Activated CD8-positive, alpha-beta T cell treated with anti-CD3 and anti-CD28 coated beads for 36 hours (primary cell): ENCODE data around the gene GYG1. TPM values are rescaled to one million over a fixed set of nuclear protein-coding genes. Genes with fewer than 3 reads are reported as not detected.
A peak's percentile ranks its signal among the peaks of the same experiment; 100 is the strongest.

ENCODE experiments used
- ATAC-seq: fragments of 200-7000 bp; cut with Tn5 transposase; one replicate; pipeline ENCODE4 v1.10.0; 2021; ENCODE audit warnings: mild to moderate bottlenecking, moderate library complexity
- CTCF ChIA-PET: fragments of 350-600 bp; sonication (Branson Sonifier 250); formaldehyde crosslinking; loops from one replicate; lab custom pipeline; 2021; ENCODE audit warnings: antibody characterized with exemption; lab: Charles Lee
- POLR2A ChIA-PET: fragments of 350-600 bp; sonication (Branson Sonifier 250); formaldehyde crosslinking; loops from one replicate; lab custom pipeline; 2021; ENCODE audit warnings: antibody characterized with exemption; lab: Charles Lee
- DNase-seq: peaks from one replicate; pipeline ENCODE4 v3.0.0-alpha.2; 2020
- H3K27ac Mint-ChIP-seq: one replicate; pipeline ENCODE4 v1.8.0; 2021; ENCODE audit warnings: mild to moderate bottlenecking, mixed read lengths
- H3K27me3 Mint-ChIP-seq: one replicate; pipeline ENCODE4 v1.8.0; 2021; ENCODE audit warnings: mixed read lengths
- H3K36me3 Mint-ChIP-seq: one replicate; pipeline ENCODE4 v1.8.0; 2021; ENCODE audit warnings: low read depth, mixed read lengths
- H3K4me1 Mint-ChIP-seq: one replicate; pipeline ENCODE4 v1.8.0; 2021; ENCODE audit warnings: low read depth, mixed read lengths
- H3K4me3 Mint-ChIP-seq: one replicate; pipeline ENCODE4 v1.8.0; 2021; ENCODE audit warnings: mild to moderate bottlenecking, moderate library complexity, mixed read lengths
- H3K9me3 Mint-ChIP-seq: one replicate; pipeline ENCODE4 v1.8.0; 2021; ENCODE audit warnings: mixed read lengths
- intact Hi-C: fragments of 100-400 bp; cut with micrococcal nuclease; formaldehyde crosslinking; loops from one replicate; pipeline ENCODE4 v1.10.0; 2022
- total RNA-seq, 2 experiments: library from RNA; stranded (reverse); gene quantifications; one replicate each; pipeline ENCODE4 v1.2.3, GENCODE V29; 2021
- TF ChIP-seq, protein P1 (sequence below): fragments of 200-600 bp; IDR thresholded peaks from one replicate; pipeline ENCODE4 v1.8.0; 2022; ENCODE audit warnings: antibody characterized with exemption, mild to moderate bottlenecking

GYG1 gene
- total RNA-seq, 2 experiments from 2014 or later, result 16.0 to 18.3 TPM

DNA sequence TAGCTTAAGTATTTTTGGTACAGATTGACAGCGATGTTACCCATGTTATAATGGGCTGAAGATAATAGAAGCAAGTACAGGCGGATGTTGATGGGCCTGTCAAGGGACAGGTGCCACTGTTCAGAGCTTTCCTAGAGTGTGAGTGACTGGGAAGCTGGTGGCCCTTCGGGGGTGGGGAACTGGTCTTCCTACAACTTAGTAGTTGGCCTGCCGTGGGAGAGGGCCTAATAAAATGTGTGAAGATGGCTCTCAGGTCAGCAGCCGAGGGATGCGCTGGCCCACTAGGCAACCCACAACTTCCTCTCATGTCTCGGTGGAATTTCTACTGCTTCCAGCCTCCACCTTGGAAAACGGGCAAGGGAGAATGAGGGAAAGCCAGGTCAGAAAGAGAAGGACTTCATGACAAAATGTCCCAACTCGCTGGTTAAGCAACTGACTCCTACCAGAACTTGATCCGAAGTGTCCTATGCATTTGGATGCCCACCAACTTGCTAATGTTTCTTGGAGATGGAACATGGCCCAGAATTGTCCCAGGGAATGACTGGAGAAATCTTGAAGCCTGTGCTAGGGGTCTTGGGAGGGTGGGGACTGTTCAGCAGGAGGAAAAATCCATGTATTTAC is 1.4 kb downstream of the GYG1 start:
- Mint-ChIP-seq H3K36me3 (peaks cover 21% of the 10 kb centered on the region), H3K4me3 (peak overlapping the region; percentile 79), H3K27ac (peak overlapping the region; percentile 80), H3K4me1 (peaks cover 29% of the 10 kb centered on the region), H3K27me3 (no peaks in the 10 kb centered on the region), H3K9me3 (no peaks in the 10 kb centered on the region)
- POLR2A ChIA-PET, result interaction anchor here (0.9 to 1.0 kb wide), 2 partner anchors 28 to 85 kb away, joined by 3 read pairs; no protein-coding TSS in a partner anchor
- ATAC-seq, result no peak
- CTCF ChIA-PET, result interaction anchor here (0.8 to 1.0 kb wide), 3 partner anchors 10 to 51 kb away, joined by 3 read pairs; no protein-coding TSS in a partner anchor
- DNase-seq, result no peak
- intact Hi-C loops, result loop anchor here (5.0 kb wide), 2 partner anchors 95 to 140 kb away; partner anchors contain the start of gene HLTF
- TF ChIP-seq, protein P1, sequence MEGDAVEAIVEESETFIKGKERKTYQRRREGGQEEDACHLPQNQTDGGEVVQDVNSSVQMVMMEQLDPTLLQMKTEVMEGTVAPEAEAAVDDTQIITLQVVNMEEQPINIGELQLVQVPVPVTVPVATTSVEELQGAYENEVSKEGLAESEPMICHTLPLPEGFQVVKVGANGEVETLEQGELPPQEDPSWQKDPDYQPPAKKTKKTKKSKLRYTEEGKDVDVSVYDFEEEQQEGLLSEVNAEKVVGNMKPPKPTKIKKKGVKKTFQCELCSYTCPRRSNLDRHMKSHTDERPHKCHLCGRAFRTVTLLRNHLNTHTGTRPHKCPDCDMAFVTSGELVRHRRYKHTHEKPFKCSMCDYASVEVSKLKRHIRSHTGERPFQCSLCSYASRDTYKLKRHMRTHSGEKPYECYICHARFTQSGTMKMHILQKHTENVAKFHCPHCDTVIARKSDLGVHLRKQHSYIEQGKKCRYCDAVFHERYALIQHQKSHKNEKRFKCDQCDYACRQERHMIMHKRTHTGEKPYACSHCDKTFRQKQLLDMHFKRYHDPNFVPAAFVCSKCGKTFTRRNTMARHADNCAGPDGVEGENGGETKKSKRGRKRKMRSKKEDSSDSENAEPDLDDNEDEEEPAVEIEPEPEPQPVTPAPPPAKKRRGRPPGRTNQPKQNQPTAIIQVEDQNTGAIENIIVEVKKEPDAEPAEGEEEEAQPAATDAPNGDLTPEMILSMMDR, result no peak

DNA sequence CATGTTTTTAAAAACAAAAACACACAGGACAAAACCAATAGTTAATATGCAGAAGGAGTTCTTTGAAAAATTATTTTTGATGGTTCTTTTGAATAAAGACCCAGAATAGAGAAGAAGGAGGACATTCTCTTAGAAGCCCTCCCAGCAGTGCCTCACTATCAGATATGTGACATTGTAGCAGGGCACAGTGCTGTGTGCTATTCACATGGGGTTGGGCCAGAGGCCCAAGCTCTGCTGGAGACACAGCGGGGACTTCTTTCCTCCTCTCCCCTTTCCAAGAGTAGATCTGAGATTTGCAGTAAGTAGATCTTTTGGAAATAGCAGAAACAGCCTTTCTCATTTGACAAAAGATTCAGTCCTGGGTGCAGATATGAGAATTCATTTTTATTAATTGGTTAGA is 6.3 kb downstream of the GYG1 start:
- ChIA-PET CTCF (no interaction called here), POLR2A (no interaction called here)
- H3K4me3 Mint-ChIP-seq, result no peak overlapping the region
- ATAC-seq (no peak), DNase-seq (no peak)
- intact Hi-C loops, result no loop called here
- H3K9me3 Mint-ChIP-seq, result no peaks in the 10 kb centered on the region
- H3K4me1 Mint-ChIP-seq, result peaks cover 38% of the 10 kb centered on the region
- TF ChIP-seq, protein P1, result no peak
- peaks cover 38% of the 10 kb centered on the region for H3K36me3 Mint-ChIP-seq
- H3K27me3 Mint-ChIP-seq, result no peaks in the 10 kb centered on the region
- peak overlapping the region; percentile 36 for H3K27ac Mint-ChIP-seq

DNA sequence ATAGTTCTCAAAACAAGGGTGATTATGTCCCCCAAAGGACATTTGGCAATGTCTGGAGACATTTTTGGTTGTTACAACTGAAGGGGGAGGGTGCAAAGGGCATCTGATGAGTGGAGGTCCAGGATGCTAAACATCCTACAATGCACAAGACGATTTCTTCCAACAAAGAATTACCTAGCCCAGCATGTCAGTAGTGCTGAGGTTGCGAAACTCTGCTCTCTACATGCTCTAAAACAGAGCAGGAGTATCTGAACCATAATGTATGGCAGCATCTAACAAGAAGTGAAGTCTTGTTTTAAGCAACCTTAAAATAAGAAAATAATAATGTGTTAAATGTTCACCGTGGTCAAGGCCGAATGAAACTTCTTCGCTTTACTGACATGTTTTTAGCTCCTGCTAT is 7.0 kb downstream of the GYG1 start:
- intact Hi-C loops, result no loop called here
- TF ChIP-seq, protein P1, result no peak
- ATAC-seq, result no peak
- H3K27ac Mint-ChIP-seq, result peak overlapping the region; percentile 63
- peaks cover 37% of the 10 kb centered on the region for H3K36me3 Mint-ChIP-seq
- no peak overlapping the region for H3K4me3 Mint-ChIP-seq
- CTCF ChIA-PET, result interaction anchor here (0.8 to 1.5 kb wide), 2 partner anchors 43 to 45 kb away, joined by 3 to 4 read pairs; no protein-coding TSS in a partner anchor
- H3K9me3 Mint-ChIP-seq, result no peaks in the 10 kb centered on the region
- H3K4me1 Mint-ChIP-seq, result peaks cover 32% of the 10 kb centered on the region
- DNase-seq, result no peak
- POLR2A ChIA-PET, result no interaction called here
- no peaks in the 10 kb centered on the region for H3K27me3 Mint-ChIP-seq

DNA sequence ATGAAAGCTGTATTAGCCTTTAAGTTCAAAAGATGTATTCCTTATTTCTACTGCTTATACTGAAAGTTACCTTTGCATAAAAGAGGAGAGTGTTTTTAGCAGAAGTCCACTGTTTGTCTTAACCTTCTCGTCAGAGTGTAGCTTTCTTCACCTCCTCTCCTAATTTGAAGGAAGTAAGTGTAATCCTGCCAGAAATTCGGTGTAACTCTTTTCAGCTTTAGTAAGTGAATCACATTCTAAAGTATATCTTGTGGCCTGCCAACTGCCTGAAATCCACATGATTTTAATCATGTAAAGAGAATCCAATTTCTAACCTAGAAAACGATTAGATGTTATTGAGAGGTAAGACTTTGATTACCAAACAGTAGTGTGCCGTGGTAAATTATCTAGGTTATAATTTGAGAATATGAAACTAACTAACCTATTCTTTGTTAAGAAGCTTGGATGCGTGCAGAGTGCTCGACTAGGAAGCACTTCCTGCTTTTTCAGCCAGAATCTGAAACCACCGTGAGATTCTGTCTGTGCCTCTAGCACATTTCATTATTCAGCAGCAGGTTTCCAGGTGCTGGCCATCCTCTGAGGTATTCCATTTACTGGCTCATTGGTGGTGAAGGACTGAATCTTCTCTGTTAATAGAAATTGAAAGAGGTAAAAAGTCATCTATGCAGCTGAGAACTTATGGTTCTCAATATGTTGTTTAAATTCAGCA is 7.5 kb downstream of the GYG1 start:
- peak; percentile 14 for DNase-seq
- peaks cover 37% of the 10 kb centered on the region for H3K36me3 Mint-ChIP-seq

More for the DNA sequence above, 7.5 kb downstream of the GYG1 start:
- intact Hi-C loops, result no loop called here
- TF ChIP-seq, protein P1, result no peak
- ATAC-seq, result peak; percentile 45
- ChIA-PET CTCF (interaction anchor here (0.8 to 1.5 kb wide), 2 partner anchors 43 to 45 kb away, joined by 3 to 4 read pairs; no protein-coding TSS in a partner anchor), POLR2A (interaction anchor here (1.3 kb wide), 1 partner anchor 16 kb away, joined by 3 read pairs; no protein-coding TSS in a partner anchor)
- H3K27me3 Mint-ChIP-seq, result no peaks in the 10 kb centered on the region
- H3K9me3 Mint-ChIP-seq, result no peaks in the 10 kb centered on the region
- H3K27ac Mint-ChIP-seq, result peak overlapping the region; percentile 63
- peaks cover 30% of the 10 kb centered on the region for H3K4me1 Mint-ChIP-seq
- H3K4me3 Mint-ChIP-seq, result peak overlapping the region; percentile 16
